Measurements from ENCODE around the gene GPR17.

GPR17 gene

GRCh38 chr2:127654084-127654837 is 8.3 kb downstream of the GPR17 start:
- no peak for DNase-seq (ENCODE audit: low read depth, low spot score)

- no peak for DNase-seq (ENCODE audit: low read depth, low spot score)
These were observed 8.9 kb downstream of the GPR17 start for GRCh38 chr2:127654838-127655175.

DNA sequence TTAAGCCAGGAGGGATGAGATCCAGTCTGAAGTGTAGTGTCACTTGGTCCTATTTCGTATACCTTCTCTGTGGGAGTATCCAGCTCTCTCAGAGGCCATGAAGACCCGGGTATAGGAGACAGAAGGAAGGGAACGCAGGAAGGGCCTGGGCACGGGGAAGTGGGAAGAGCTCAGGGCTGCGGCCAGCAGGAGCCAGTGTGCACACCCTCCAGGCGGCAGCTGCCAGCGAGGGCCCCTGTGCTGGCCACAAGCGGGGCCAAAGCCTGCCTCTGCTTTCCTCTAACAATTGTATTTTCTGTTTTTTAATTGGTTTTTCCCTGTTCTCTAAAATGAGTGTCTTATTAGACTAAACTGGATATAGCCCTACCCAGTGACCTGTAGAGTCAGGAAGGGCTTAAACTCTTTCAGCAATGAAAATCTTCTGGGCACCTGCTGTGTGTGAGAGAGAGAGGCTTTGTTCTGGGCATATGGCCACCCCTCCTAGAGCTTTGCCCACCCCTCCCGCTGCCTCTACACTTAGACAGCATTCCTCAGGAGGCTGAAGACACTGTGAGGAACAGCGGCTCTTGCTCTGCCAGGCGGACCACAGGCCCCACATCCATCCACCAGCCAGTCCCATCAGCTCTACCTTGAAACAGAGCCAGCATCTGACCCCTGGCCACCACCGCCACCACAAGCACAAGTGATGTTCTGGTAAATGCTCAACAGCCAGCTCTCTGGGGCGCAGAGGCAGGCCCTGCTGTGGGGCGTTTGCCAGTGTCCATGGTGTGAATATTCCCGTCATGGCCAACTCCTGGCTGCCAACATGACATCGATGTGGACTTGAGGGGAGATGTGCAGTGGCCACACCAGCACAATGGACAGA is 9.5 kb downstream of the GPR17 start:
- DNase-seq (ENCODE audit: low read depth, low spot score), result no peak

- DNase-seq (ENCODE audit: low read depth, low spot score), result no peak
These were observed 10.7 kb downstream of the GPR17 start for GRCh38 chr2:127656569-127657231.

DNA sequence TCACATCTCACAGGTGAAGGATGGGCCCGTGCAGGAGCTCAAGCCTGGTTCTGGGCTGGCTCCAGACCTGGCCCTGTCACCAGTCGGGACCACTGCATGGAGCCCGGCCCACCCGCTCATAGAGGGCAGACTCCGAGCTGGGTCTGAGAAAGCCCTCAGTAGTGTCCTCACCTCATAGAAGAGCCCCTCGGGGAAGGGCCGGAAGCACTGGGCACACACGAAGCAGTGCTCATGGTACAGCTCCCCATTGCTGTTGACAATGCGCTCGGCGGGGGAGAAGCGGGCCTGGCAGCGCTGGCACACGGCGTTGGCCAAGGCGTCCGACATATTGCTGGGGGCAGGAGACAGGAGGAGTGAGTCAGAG is 11.3 kb downstream of the GPR17 start:
- no peak for DNase-seq (ENCODE audit: low read depth, low spot score)

GRCh38 chr2:127658146-127658545 is 12.2 kb downstream of the GPR17 start:
- DNase-seq (ENCODE audit: low read depth, low spot score), result no peak

DNA sequence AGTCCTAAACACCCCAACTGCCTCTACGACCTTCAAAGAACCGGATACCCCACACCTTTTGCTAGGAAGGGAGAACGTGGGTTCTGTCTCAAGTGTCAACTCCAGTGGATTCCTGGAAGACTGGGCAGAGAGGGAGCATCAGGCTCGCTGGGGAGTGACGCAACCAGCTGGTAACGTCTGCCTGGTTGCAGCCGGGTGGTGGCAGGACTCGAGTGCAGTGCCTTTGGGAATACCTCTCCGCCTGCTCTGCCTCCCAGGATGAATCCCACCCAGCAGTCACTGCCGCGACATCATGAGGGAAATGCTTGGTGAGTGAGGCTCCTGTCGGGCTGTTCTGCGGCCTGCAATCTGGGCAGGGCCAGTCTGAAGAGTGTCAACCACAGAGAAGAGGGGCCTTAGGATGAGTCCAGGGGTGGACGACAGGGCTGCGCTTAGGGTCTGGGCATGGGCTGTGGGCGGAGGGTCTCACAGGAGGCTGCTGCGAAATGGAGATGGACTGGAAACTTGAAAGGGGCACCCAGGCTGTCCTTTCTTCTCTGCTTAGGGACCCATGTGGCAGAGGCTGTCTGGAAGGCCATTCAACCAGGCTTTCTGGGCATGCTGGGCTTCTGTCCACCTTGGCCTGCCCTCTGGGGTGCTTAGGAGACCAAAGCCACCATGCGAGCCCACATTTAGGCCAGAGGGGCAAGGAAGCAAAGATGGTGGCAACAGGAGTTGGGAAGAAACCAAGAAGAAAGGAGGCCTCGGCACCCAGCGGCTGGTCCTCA is 12.9 kb downstream of the GPR17 start:
- no peak for DNase-seq (ENCODE audit: low read depth, low spot score)

GRCh38 chr2:127659408-127660290 is 13.7 kb downstream of the GPR17 start:
- no peak for DNase-seq (ENCODE audit: low read depth, low spot score)

DNA sequence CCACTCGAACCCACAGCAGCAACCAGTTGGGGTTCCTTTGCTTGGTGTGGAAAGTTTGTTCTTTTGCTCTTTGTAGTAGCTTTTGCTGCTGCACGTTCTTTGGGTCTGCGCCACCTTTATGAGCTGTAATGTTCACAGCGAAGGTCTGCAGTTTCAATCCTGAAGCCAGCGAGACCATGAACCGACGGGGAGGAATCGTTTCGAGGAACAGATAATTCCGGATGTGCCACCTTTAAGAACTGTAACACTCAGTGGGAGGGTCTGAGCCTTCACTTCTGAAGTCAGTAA is 14.3 kb downstream of the GPR17 start:
- DNase-seq (ENCODE audit: low read depth, low spot score), result no peak

DNA sequence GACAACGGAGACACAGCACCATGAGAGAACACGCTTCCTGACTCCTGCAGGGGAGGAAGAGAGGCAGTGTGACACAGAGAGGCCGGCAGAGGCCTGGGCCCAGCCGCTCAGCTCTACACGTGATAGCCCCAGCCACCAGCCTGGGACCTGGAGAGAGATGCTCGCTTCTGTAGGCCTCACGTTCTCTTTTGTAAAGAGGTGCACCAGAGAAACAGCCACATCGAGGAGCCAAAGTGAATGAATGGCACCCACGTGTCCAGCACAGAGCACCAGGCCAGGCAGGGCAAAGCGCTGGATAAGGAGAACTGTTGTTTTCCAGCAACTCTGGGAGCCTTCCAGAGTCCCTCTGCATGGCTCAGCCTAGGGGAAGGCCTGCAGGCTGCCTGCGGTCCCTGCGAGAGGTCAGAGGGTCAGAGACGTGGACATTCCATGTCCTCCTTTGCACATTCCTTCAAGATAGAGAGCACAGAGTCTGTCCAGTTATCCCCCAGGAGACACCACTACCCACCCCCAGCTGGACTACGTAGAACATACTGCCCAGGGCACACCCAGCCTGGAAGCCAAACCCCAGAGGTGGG is 15.2 kb downstream of the GPR17 start:
- DNase-seq (ENCODE audit: low read depth, low spot score), result no peak

DNA sequence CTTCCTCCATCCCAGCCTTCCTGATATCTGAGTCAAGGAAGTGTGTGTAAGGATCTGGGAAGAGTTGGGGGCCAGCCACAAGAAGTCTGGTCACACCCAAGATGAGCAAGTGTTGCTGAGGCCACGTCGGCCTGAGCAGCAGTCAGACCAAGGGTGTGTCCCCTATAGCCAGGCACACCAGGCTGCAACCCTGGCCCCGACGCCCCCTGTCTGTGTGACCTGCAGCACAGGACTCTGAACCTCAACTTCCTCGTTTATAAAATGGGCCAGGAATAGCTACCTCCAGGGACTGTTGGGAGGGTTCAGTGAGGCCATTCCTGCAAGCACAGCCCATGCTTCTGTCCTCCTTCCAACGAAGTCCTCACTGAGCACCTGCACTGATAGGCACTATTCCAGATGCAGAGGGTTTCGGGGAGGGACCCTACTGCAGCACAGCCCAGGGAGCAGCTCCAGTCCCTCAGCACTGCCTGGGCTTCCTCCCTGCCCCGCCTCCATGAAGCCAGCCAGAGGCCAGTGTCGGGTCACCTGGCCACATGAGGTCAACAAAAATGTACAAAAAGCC is 16.1 kb downstream of the GPR17 start:
- no peak for DNase-seq (ENCODE audit: low read depth, low spot score)

DNA sequence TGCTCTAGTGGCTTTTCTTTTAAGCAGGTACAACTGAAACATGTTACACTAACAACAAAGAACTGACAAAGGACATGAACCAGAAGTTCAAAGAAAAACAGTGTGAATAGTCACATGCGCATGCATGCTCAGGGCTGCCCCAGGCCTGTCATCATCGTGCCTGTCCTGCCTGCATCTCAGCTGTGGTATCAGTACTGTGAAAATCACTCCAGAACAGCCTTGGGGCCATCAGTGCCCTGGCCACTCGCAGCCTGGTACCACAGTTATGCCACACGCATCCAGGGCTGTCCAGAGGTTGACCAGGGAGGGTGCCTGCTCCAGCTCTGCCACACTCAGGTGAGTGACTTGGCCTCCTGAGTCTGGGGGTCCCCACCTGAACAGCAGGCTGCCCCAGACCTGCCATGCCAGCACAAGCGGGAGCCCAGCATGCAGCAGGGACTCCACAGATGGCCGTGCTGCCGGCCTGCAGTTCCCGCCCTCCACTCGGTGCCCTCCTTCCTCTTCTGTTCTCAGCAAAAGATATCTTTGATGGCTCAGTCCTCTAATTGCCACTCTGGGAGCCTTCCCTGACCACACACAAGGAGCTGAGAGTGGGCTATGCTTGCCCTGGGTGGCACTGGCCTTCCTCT is 17.1 kb downstream of the GPR17 start:
- DNase-seq (ENCODE audit: low read depth, low spot score), result no peak

GRCh38 chr2:127663566-127664064 is 17.7 kb downstream of the GPR17 start:
- no peak for DNase-seq (ENCODE audit: low read depth, low spot score)

DNA sequence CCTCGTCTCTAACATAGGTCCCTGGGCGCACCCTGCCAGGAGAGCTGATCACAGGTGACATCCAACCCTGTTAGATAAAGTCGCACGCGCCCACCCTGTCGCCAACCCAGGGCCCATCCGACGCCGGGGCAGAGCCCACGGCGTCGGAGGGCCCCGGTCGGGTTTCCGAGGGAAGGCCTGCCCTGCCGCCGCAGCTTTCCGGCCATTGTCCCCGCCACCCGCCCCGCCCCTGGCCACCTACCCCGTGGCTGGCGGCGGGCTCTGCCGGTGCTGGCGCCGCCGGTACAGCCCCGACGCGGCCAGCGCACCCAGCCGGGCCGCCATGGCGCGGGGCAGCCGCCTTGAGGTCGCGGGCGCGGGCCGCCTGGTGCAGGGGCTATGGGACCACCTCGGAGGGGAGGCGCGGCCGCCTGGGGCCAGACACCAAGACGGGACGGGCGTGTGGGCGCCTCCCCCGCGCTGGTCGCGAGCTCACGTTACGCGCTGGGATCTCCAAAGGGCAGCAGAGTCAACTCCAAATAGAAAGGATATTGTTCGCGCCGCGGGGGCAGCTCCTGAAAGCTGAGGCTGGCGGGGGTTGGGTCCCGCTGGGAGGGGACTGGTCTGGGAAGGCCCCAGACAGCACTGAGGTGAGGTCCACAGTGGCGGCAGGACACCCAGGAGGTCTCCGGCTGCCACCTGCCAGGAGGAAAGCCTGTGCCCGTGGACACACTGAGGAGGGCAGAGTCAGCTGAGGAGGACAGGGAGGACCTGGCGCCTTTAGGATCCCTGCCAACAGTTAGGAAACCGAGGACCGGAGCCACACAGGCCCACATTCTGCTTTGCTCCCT is 18.3 kb downstream of the GPR17 start:
- no peak for DNase-seq (ENCODE audit: low read depth, low spot score)

GRCh38 chr2:127664895-127665225 is 18.9 kb downstream of the GPR17 start:
- no peak for DNase-seq (ENCODE audit: low read depth, low spot score)

DNA sequence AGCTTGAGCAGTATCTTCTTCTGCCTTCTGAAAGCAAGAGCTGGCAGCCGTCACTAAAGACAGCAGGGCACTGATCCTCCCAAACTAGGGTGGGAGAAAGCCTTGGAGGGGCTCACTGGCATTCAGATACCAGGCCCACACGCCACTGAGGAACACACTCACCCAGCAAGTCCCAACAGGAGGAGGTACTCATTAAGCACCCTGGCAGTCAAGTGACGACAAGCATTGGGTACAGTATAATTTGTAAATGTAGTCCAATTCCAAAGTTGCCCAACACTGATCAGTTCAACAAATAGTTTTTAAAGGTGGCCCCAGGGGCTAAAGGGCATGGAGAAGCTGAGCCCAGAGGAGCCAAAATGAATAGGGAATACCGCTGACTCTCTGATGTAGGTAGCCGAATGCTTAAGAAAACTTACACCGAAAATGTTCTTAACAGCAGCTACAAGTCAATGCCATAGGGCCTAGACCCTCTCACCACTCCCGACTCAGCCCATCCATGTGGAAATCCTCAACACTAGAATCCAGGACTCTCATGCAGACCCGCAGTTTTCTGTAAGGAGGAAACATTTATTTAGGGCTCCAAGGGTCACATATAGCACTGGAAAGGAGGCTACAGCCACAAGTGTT is 19.4 kb downstream of the GPR17 start:
- DNase-seq (ENCODE audit: low read depth, low spot score), result no peak

- DNase-seq (ENCODE audit: low read depth, low spot score), result no peak
These were observed 23.1 kb downstream of the GPR17 start for GRCh38 chr2:127669056-127669455.

Measured in iPS DF 19.7 (cell line).